GM12878 (cell line): ENCODE results near the gene SCAF8. TPM values are rescaled to one million over a fixed set of nuclear protein-coding genes. Genes with fewer than 3 reads are reported as not detected.
A peak's percentile ranks its signal among the peaks of the same experiment; 100 is the strongest.

Experiments
- BACH1 ChIP-seq: fragments of 450-650 bp; IDR thresholded peaks from 2 replicates; pipeline ENCODE4 v1.6.1; 2017; ENCODE audit warnings: mild to moderate bottlenecking, borderline replicate concordance
- CHD1 ChIP-seq: IDR thresholded peaks from 2 replicates; pipeline ENCODE4 v1.6.1; 2012; ENCODE audit warnings: low read depth, low read length, improper control_type of control experiment
- CHD2 ChIP-seq: IDR thresholded peaks from 2 replicates; pipeline ENCODE4 v1.6.1; 2011; ENCODE audit warnings: low read depth, low read length, improper control_type of control experiment, borderline replicate concordance
- CREB1 ChIP-seq: IDR thresholded peaks from 2 replicates; pipeline ENCODE4 v1.6.1; 2012; ENCODE audit warnings: low read depth, mild to moderate bottlenecking, inconsistent platforms
- CREM ChIP-seq: IDR thresholded peaks from 2 replicates; pipeline ENCODE4 v1.6.1; 2014; ENCODE audit warnings: antibody characterized with exemption, low read depth
- CUX1 ChIP-seq: IDR thresholded peaks from 2 replicates; pipeline ENCODE4 v1.6.1; 2012; ENCODE audit warnings: improper control_type of control experiment, low read depth, low read length; ENCODE audit not compliant: insufficient replicate concordance
- EP300 ChIP-seq, 2 experiments: fragments of 150-350 bp in 1 of 2; IDR thresholded peaks; 2 replicates each; pipeline ENCODE4 v1.6.1; 2011 to 2012; ENCODE audit warnings: low read depth in 2 of 2, low read length in 2 of 2, borderline replicate concordance in 1 of 2, improper control_type of control experiment in 1 of 2, inconsistent platforms in 1 of 2; ENCODE audit not compliant: control insufficient read depth in 1 of 2
- IKZF2 ChIP-seq, 2 experiments: fragments of 450-650 bp; IDR thresholded peaks; 2 replicates each; pipeline ENCODE4 v1.6.1; 2017; ENCODE audit warnings: mild to moderate bottlenecking in 2 of 2, moderate library complexity in 2 of 2
- IRF5 ChIP-seq: fragments of 450-650 bp; IDR thresholded peaks from 2 replicates; pipeline ENCODE4 v1.6.1; 2017; ENCODE audit warnings: borderline replicate concordance
- KLF5 ChIP-seq: fragments of 450-650 bp; IDR thresholded peaks from 2 replicates; pipeline ENCODE4 v1.6.1; 2014; ENCODE audit warnings: mild to moderate bottlenecking; ENCODE audit not compliant: partially characterized antibody
- MAX ChIP-seq: IDR thresholded peaks from 2 replicates; pipeline ENCODE4 v1.6.1; 2012; ENCODE audit warnings: low read depth, low read length, improper control_type of control experiment
- NFYA ChIP-seq: IDR thresholded peaks from 2 replicates; pipeline ENCODE4 v1.6.1; 2011; ENCODE audit warnings: low read depth, mild to moderate bottlenecking, low read length, improper control_type of control experiment, borderline replicate concordance
- PKNOX1 ChIP-seq: fragments of 450-650 bp; IDR thresholded peaks from 2 replicates; pipeline ENCODE4 v1.6.1; 2016; ENCODE audit warnings: mild to moderate bottlenecking
- POU2F2 ChIP-seq: IDR thresholded peaks from 3 replicates; pipeline ENCODE4 v1.6.1; 2011; ENCODE audit warnings: low read depth, mild to moderate bottlenecking, low read length, borderline replicate concordance
- RB1 ChIP-seq: fragments of 450-650 bp; formaldehyde crosslinking; IDR thresholded peaks from 2 replicates; pipeline ENCODE4 v1.6.1; 2017; ENCODE audit warnings: mild to moderate bottlenecking, borderline replicate concordance
- RCOR1 ChIP-seq: conservative IDR thresholded peaks from 2 replicates; pipeline ENCODE4 v1.6.1; 2012; ENCODE audit warnings: low read depth, low read length, improper control_type of control experiment
- SIN3A ChIP-seq: IDR thresholded peaks from 2 replicates; pipeline ENCODE4 v1.6.1; 2012; ENCODE audit warnings: low read depth, low read length, improper control_type of control experiment
- ZNF687 ChIP-seq: fragments of 450-650 bp; IDR thresholded peaks from 2 replicates; pipeline ENCODE4 v1.6.1; 2017; ENCODE audit warnings: mild to moderate bottlenecking, moderate library complexity
- polyA plus RNA-seq, 11 experiments: library from polyadenylated mRNA; depleted of rRNA in 4 of 11; unstranded in 6 of 11; stranded (reverse) in 5 of 11; fragments of >200 nt; fragmentation: Nextera tagmentation in 4 of 11; fragmentation: Illumina TruSeq in 1 of 11; extraction: Ambion mirVana in 4 of 11; extraction: Trizol in 1 of 11; gene quantifications; 1 replicate in 1 of 11; 2 replicates in 10 of 11; pipeline versions ENCODE4 v1.2.1 to v1.2.3, GENCODE V29; 2011 to 2016; ENCODE audit warnings: inconsistent platforms in 2 of 11, missing spikeins in 2 of 11, low read depth in 1 of 11
- total RNA-seq, 4 experiments: library from RNA; depleted of rRNA in 3 of 4; stranded (reverse); fragments of >200 nt in 3 of 4; fragmentation: Illumina TruSeq in 1 of 4; extraction: Trizol in 1 of 4; gene quantifications; 2 replicates each; pipeline versions ENCODE4 v1.2.1 to v1.2.3, GENCODE V29; 2013 to 2021

SCAF8 gene
- total and polyA plus RNA-seq, 10 of the 15 experiments (the other 5 are each of a cell fraction or from before 2014, with no cell fraction given), result 8.1 to 28.8 (median 15.9) TPM

GRCh38 chr6:154733183-154733625 lies at the start of gene SCAF8 (continued):
- TF ChIP-seq RCOR1, result no peak
- peak; percentile 66; the same call in 1 of the 2 replicates for TF ChIP-seq CHD2
- TF ChIP-seq CREM, result peak; percentile 24; the same call in 1 of the 2 replicates
- TF ChIP-seq IKZF2 (IDR thresholded peaks at IDR 0.05), result 0 out of 4 replicates have a peak, but pooled peaks of 1 of the 2 experiments have one; percentile 7
- TF ChIP-seq IRF5, result no peak
- TF ChIP-seq EP300 (IDR thresholded peaks at IDR 0.05; ENCODE audit: borderline replicate concordance in 1 of 2, control insufficient read depth in 1 of 2, low read depth in 2 of 2, low read length in 2 of 2), result peak in 1 of 2 experiments; percentile 45; a peak in 1 of 4 replicates
- TF ChIP-seq RB1, result peak; percentile 91
- peak; percentile 88 for TF ChIP-seq BACH1
- no peak for TF ChIP-seq CREB1
- TF ChIP-seq PKNOX1, result no peak
- TF ChIP-seq POU2F2, result peak; percentile 9; the same call in 1 of the 3 replicates
- peak; percentile 72 for TF ChIP-seq ZNF687
- TF ChIP-seq NFYA, result no peak
- TF ChIP-seq SIN3A, result peak; percentile 41; the same call in 1 of the 2 replicates
- TF ChIP-seq KLF5, result peak; percentile 80
- TF ChIP-seq CUX1, result no peak
- TF ChIP-seq CHD1, result 0 out of 2 replicates have a peak, but pooled peaks have one; percentile 17
- peak; percentile 47; the same call in 1 of the 2 replicates for TF ChIP-seq MAX
